Psoas muscle (tissue), 8 donors: ENCODE results near the gene ABTB1. TPM values are rescaled to one million over a fixed set of nuclear protein-coding genes. Genes with fewer than 3 reads are reported as not detected.

Source experiments
- ATAC-seq, 4 donors: fragments of 200-7000 bp; cut with Tn5 transposase; one replicate each; pipeline ENCODE4 v1.9.1; 2020; ENCODE audit warnings: moderate library complexity in 3 of 4, mild to moderate bottlenecking in 2 of 4
- DNase-seq, 2 donors: peaks; one replicate each; pipeline ENCODE4 v3.0.0-alpha.2; 2020
- H3K27ac ChIP-seq: fragments of 200-600 bp; one replicate; pipeline ENCODE4 v1.8.0; 2022
- H3K27me3 ChIP-seq, 3 donors: fragments of 200-600 bp in 1 of 3; one replicate each; pipeline versions ENCODE4 v1.6.1 to v1.8.0; 2013 to 2022; ENCODE audit warnings: low read length in 2 of 3, mild to moderate bottlenecking in 2 of 3, moderate library complexity in 1 of 3; ENCODE audit not compliant: insufficient read depth in 3 of 3
- H3K36me3 ChIP-seq, 2 donors: fragments of 200-600 bp in 1 of 2; one replicate each; pipeline versions ENCODE4 v1.6.1 to v1.8.0; 2013 to 2022; ENCODE audit warnings: low read depth in 1 of 2, mild to moderate bottlenecking in 1 of 2, moderate library complexity in 1 of 2; ENCODE audit not compliant: insufficient read depth in 1 of 2
- H3K4me1 ChIP-seq: fragments of 200-600 bp; one replicate; pipeline ENCODE4 v1.8.0; 2022
- H3K4me3 ChIP-seq: fragments of 200-600 bp; one replicate; pipeline ENCODE4 v1.8.0; 2022; ENCODE audit warnings: mild to moderate bottlenecking
- H3K9me3 ChIP-seq: fragments of 200-600 bp; one replicate; pipeline ENCODE4 v1.8.0; 2022
- CTCF ChIP-seq: fragments of 200-600 bp; IDR thresholded peaks from one replicate; pipeline ENCODE4 v1.8.0; 2022; ENCODE audit warnings: antibody characterized with exemption
- WGBS, 3 donors: extraction: QIAGEN DNeasy Blood & Tissue Kit; methylation state at CpG; one replicate each; pipeline versions ENCODE4 v1.1.6 to v1.1.7; 2013; 5-methylcytosine and 5-hydroxymethylcytosine counted together
- intact Hi-C, 2 donors: fragments of 100-400 bp; cut with DNase I; formaldehyde crosslinking; loops; one replicate each; pipeline versions ENCODE4 v1.11.0 to v1.14.2; 2022
- polyA plus RNA-seq, 3 donors: library from polyadenylated mRNA; stranded (reverse); fragments of 200-250 nt; gene quantifications; one replicate each; pipeline ENCODE4 v1.2.3, GENCODE V29; 2013
- total RNA-seq, 4 donors: library from RNA; stranded (reverse); fragmentation: NEBNext Ultra II Directional in 2 of 4; extraction: Animal tissue kit (Norgen Biotek cat#: 25700) in 2 of 4; gene quantifications; one replicate each; pipeline versions ENCODE4 v1.2.1 to v1.2.4, GENCODE V29; 2021 to 2023
- donor health status: healthy with polysubstance abuse.
- donor health status: DM: no; HTN: no; CAD: no; lungs with moderate emphysema.
- donor health status: Bipolar disorder and iron deficiency.
- donor health status: healthy.
- donor health status: DM: yes; HTN: yes; CAD: no.
- donor health status: DM: no; HTN: no; CAD: no.
- donor health status: DM: no; HTN: no; CAD: no.
- donor health status: DM: yes; HTN: yes; CAD: no.

ABTB1 gene
- total and polyA plus RNA-seq, 7 donors, result 22.8 to 34.5 (median 30.1) TPM

GRCh38 chr3:127726894-127727293, 54.1 kb downstream of the ABTB1 start:
- intact Hi-C loops, result no loop called here
- Histone ChIP-seq H3K27me3 (no peaks in the 10 kb centered on the region), H3K4me1 (peaks cover 29% of the 10 kb centered on the region), H3K36me3 (peaks cover 0 to 6% of the 10 kb centered on the region in 2 donors), H3K9me3 (no peaks in the 10 kb centered on the region), H3K4me3 (no peak overlapping the region), H3K27ac (no peak overlapping the region)
- 74 to 79% (median 77%) methylated on average over 3 of the region's 3 CpGs for WGBS, 3 donors
- ATAC-seq (no peak), DNase-seq (no peak)
- TF ChIP-seq CTCF, result no peak

- DNase-seq (no peak), ATAC-seq (no peak)
- Histone ChIP-seq H3K27me3 (no peaks in the 10 kb centered on the region), H3K36me3 (no peaks in the 10 kb centered on the region), H3K9me3 (no peaks in the 10 kb centered on the region), H3K27ac (peak overlapping the region; percentile 56), H3K4me1 (peaks cover 21% of the 10 kb centered on the region), H3K4me3 (no peak overlapping the region)
- 75 to 83% (median 78%) methylated on average over 7 of the region's 7 CpGs for WGBS, 3 donors
- TF ChIP-seq CTCF, result no peak
- intact Hi-C loops, result no loop called here
Measured at GRCh38 chr3:127728417-127729015, 55.8 kb downstream of the ABTB1 start.

GRCh38 chr3:127729556-127730056, 56.9 kb downstream of the ABTB1 start:
- DNase-seq (no peak), ATAC-seq (peak; percentile 67 to 84 (median 74))
- Histone ChIP-seq H3K27me3 (no peaks in the 10 kb centered on the region), H3K9me3 (no peaks in the 10 kb centered on the region), H3K4me1 (peaks cover 26% of the 10 kb centered on the region), H3K27ac (peak overlapping the region; percentile 56), H3K36me3 (no peaks in the 10 kb centered on the region), H3K4me3 (no peak overlapping the region)
- WGBS, 3 donors, result 49 to 81% (median 57%) methylated on average over 4 of the region's 4 CpGs
- no peak for TF ChIP-seq CTCF
- intact Hi-C loops, result no loop called here

GRCh38 chr3:127730171-127730570, 57.4 kb downstream of the ABTB1 start:
- H3K9me3 ChIP-seq, result no peaks in the 10 kb centered on the region
- DNase-seq (no peak), ATAC-seq (peak in 2 of 4 donors; percentile 6 to 10)
- intact Hi-C loops, result no loop called here
- 77 to 86% (median 83%) methylated on average over 8 of the region's 8 CpGs for WGBS, 3 donors
- H3K27ac ChIP-seq, result peak overlapping the region; percentile 56
- no peaks in the 10 kb centered on the region for H3K27me3 ChIP-seq
- no peak overlapping the region for H3K4me3 ChIP-seq
- H3K36me3 ChIP-seq, result peaks cover 0 to 3% of the 10 kb centered on the region in 2 donors
- TF ChIP-seq CTCF, result no peak
- H3K4me1 ChIP-seq, result peaks cover 32% of the 10 kb centered on the region

Other genes with a start within 250 kb of the ABTB1 start
- 10 to 100 TPM; 20.7 to 24.2 (median 22.1) TPM for gene TPRA1, start 82.2 kb upstream of the ABTB1 start, total RNA-seq
- gene TPRA1, start 82.2 kb upstream of the ABTB1 start, polyA plus RNA-seq, result 10 to 100 TPM; 25.3 to 26.7 (median 26.1) TPM
- gene MCM2, start 74.5 kb upstream of the ABTB1 start, total RNA-seq, result 1 to 10 TPM; 4.5 to 6.0 (median 5.3) TPM
- 1 to 10 TPM; 2.4 to 5.2 (median 4.0) TPM for gene MCM2, start 74.5 kb upstream of the ABTB1 start, polyA plus RNA-seq
- gene PODXL2, start 43.8 kb upstream of the ABTB1 start, total RNA-seq, result 1 to 10 TPM; 1.4 to 2.6 (median 1.8) TPM
- gene PODXL2, start 43.8 kb upstream of the ABTB1 start, polyA plus RNA-seq, result 1 to 10 TPM; 1.4 to 3.0 (median 2.5) TPM
- 10 to 100 TPM; 53.7 to 85.6 (median 63.2) TPM for gene MGLL, start 149.6 kb downstream of the ABTB1 start, total RNA-seq
- 10 to 100 TPM; 32.8 to 64.9 (median 47.5) TPM for gene MGLL, start 149.6 kb downstream of the ABTB1 start, polyA plus RNA-seq
- 10 to 100 TPM; 20.6 to 47.5 (median 29.5) TPM for gene KBTBD12, start 242.3 kb downstream of the ABTB1 start, total RNA-seq
- gene KBTBD12, start 242.3 kb downstream of the ABTB1 start, polyA plus RNA-seq, result 10 to 100 TPM in 1 of 3 donors, 1 to 10 TPM in 2; 2.1 to 17.3 (median 7.3) TPM